Endothelial cell of umbilical vein (primary cell): Measurements from ENCODE around the gene GPR4. TPM values are rescaled to one million over a fixed set of nuclear protein-coding genes. Genes with fewer than 3 reads are reported as not detected.

Experiments
- BruUV-seq: library from RNA; stranded (reverse); fragments of 400-500 nt; replicated peaks from 2 replicates; lab custom pipeline; 2021; lab: Mats Ljungman, UMichigan
- CTCF ChIA-PET: fragments of 300-600, 350-600 bp; sonication (Branson Sonifier 250); formaldehyde crosslinking; loops from one replicate; lab custom pipeline; 2021; ENCODE audit warnings: antibody characterized with exemption, inconsistent platforms; lab: Charles Lee
- POLR2A ChIA-PET: fragments of 300-600, 350-600 bp; sonication (Branson Sonifier 250); formaldehyde crosslinking; loops from one replicate; lab custom pipeline; 2021; ENCODE audit warnings: antibody characterized with exemption, inconsistent platforms; lab: Charles Lee
- DNase-seq: peaks from one replicate; pipeline ENCODE4 v3.0.0-alpha.2; 2011; ENCODE audit warnings: low read depth, low spot score
- FAIRE-seq: peaks from 2 replicates; lab custom pipeline; 2011; peaks lifted over from hg19 to GRCh38; lab: Jason Lieb, UNC
- H2AFZ ChIP-seq: 2 replicates; pipeline ENCODE4 v1.6.0; 2012; ENCODE audit warnings: low read depth, low read length, control low read depth, inconsistent platforms
- H3K27ac ChIP-seq: 2 replicates; pipeline ENCODE4 v1.5.1; 2011; ENCODE audit warnings: low read depth, mild to moderate bottlenecking, control low read depth, low read length, moderate library complexity; ENCODE audit not compliant: insufficient read depth
- H3K27me3 ChIP-seq, 2 experiments: 2 replicates each; pipeline versions ENCODE4 v1.6.0 to v1.6.1; 2011; ENCODE audit warnings: low read length in 2 of 2, mixed read lengths in 1 of 2; ENCODE audit not compliant: control insufficient read depth in 2 of 2, insufficient read depth in 2 of 2
- H3K36me3 ChIP-seq, 2 experiments: 2 replicates in 1 of 2; 3 replicates in 1 of 2; pipeline ENCODE4 v1.5.1; 2011; ENCODE audit warnings: low read length in 2 of 2, mild to moderate bottlenecking in 1 of 2, moderate library complexity in 1 of 2; ENCODE audit not compliant: control insufficient read depth in 2 of 2, insufficient read depth in 2 of 2; ENCODE audit errors: extremely low read depth in 1 of 2
- H3K4me1 ChIP-seq: 3 replicates; pipeline ENCODE4 v1.5.1; 2011; ENCODE audit warnings: mild to moderate bottlenecking, low read length; ENCODE audit not compliant: control insufficient read depth, insufficient read depth; ENCODE audit errors: extremely low read depth
- H3K4me2 ChIP-seq: 2 replicates; pipeline ENCODE4 v1.6.1; 2011; ENCODE audit warnings: low read length, control low read depth, mixed read lengths; ENCODE audit not compliant: insufficient read depth
- H3K4me3 ChIP-seq, 3 experiments: fragments of 200-600 bp in 1 of 3; sonication (generic), shearing (Covaris generic) in 1 of 3; replicated peaks in 1 of 3; 2 replicates each; pipeline ENCODE4 v1.5.1; 2011 to 2016; ENCODE audit warnings: control low read depth in 3 of 3, low read length in 3 of 3, mild to moderate bottlenecking in 2 of 3, inconsistent platforms in 1 of 3, low read depth in 1 of 3, moderate library complexity in 1 of 3; ENCODE audit not compliant: insufficient read depth in 1 of 3
- H3K79me2 ChIP-seq: 2 replicates; pipeline ENCODE4 v1.6.0; 2012; ENCODE audit warnings: low read length, inconsistent platforms; ENCODE audit not compliant: control insufficient read depth, insufficient read depth
- H3K9ac ChIP-seq: replicated peaks from 2 replicates; pipeline ENCODE3; 2011; ENCODE audit warnings: low read length, control low read depth; ENCODE audit not compliant: insufficient read depth; ENCODE audit errors: extremely low read depth
- H3K9me1 ChIP-seq: replicated peaks from 3 replicates; pipeline ENCODE4 v1.6.0; 2011; ENCODE audit warnings: mild to moderate bottlenecking, low read length; ENCODE audit not compliant: control insufficient read depth, insufficient read depth; ENCODE audit errors: extremely low read depth
- H3K9me3 ChIP-seq: replicated peaks from 2 replicates; pipeline ENCODE4 v1.5.1; 2012; ENCODE audit warnings: low read length, inconsistent platforms; ENCODE audit not compliant: control insufficient read depth, insufficient read depth
- H4K20me1 ChIP-seq: replicated peaks from 2 replicates; pipeline ENCODE3; 2011; ENCODE audit warnings: mild to moderate bottlenecking, low read length; ENCODE audit not compliant: control insufficient read depth, insufficient read depth; ENCODE audit errors: extremely low read depth
- CTCF ChIP-seq, 2 donors: IDR thresholded peaks; 1 replicate in 1 of 2; 2 replicates in 1 of 2; pipeline ENCODE4 v1.5.1; 2011; ENCODE audit warnings: low read length in 2 of 2, mild to moderate bottlenecking in 2 of 2, moderate library complexity in 2 of 2, control low read depth in 1 of 2, inconsistent platforms in 1 of 2, low read depth in 1 of 2; ENCODE audit not compliant: insufficient read depth in 1 of 2; ENCODE audit errors: extremely low read depth in 1 of 2
- EZH2 ChIP-seq: IDR thresholded peaks from 2 replicates; pipeline ENCODE4 v1.6.1; 2012; ENCODE audit warnings: borderline replicate concordance, low read depth, mild to moderate bottlenecking, moderate library complexity, low read length, inconsistent platforms; ENCODE audit not compliant: severe bottlenecking
- FOS ChIP-seq: IDR thresholded peaks from 2 replicates; pipeline ENCODE4 v1.6.1; 2011; ENCODE audit warnings: mild to moderate bottlenecking, low read length, moderate library complexity, borderline replicate concordance; ENCODE audit not compliant: insufficient read depth
- GATA2 ChIP-seq: IDR thresholded peaks from 2 replicates; pipeline ENCODE4 v1.7.0; 2011; ENCODE audit warnings: low read depth, mild to moderate bottlenecking, moderate library complexity, mixed read lengths, low read length; ENCODE audit not compliant: insufficient read length, insufficient read depth
- JUN ChIP-seq: IDR thresholded peaks from 2 replicates; pipeline ENCODE4 v1.6.1; 2011; ENCODE audit warnings: borderline replicate concordance, low read depth; ENCODE audit not compliant: insufficient read length, insufficient read depth
- MAX ChIP-seq: IDR thresholded peaks from 2 replicates; pipeline ENCODE4 v1.6.1; 2011; ENCODE audit not compliant: insufficient read depth, insufficient read length
- MYC ChIP-seq: IDR thresholded peaks from one replicate; pipeline ENCODE4 v1.6.1; 2011; ENCODE audit warnings: mild to moderate bottlenecking, low read depth, low read length
- POLR2A ChIP-seq: IDR thresholded peaks from 2 replicates; pipeline ENCODE4 v1.6.1; 2012; ENCODE audit warnings: low read depth, mild to moderate bottlenecking, control low read depth, low read length
- POLR2AphosphoS5 ChIP-seq: IDR thresholded peaks from 2 replicates; pipeline ENCODE4 v1.6.1; 2012; ENCODE audit warnings: low read depth, mild to moderate bottlenecking, control low read depth, low read length, moderate library complexity; ENCODE audit not compliant: insufficient read depth
- dilution Hi-C: fragments of 300-500 bp; cut with MboI; formaldehyde crosslinking; loops from one replicate; pipeline ENCODE4 v1.15.0; 2019; ENCODE audit warnings: low sequenced_read_pairs; ENCODE audit not compliant: extremely low pct_ligation_motif_present
- intact Hi-C: fragments of 100-400 bp; cut with micrococcal nuclease; formaldehyde crosslinking; loops from one replicate; pipeline ENCODE4 v1.10.0; 2022
- polyA plus RNA-seq, 4 experiments: library from polyadenylated mRNA; depleted of rRNA in 3 of 4; stranded (reverse) in 3 of 4; unstranded in 1 of 4; fragments of >200 nt; gene quantifications; 2 replicates each; pipeline versions ENCODE4 v1.2.1 to v1.2.3, GENCODE V29; 2011 to 2012; ENCODE audit warnings: missing spikeins in 1 of 4
- total RNA-seq: library from RNA; stranded (reverse); gene quantifications from 2 replicates; pipeline ENCODE4 v1.2.3, GENCODE V29; 2021

The GPR4 gene
- total and polyA plus RNA-seq, 2 donors (not counting 3 experiments of a cell fraction or from before 2014, with no cell fraction given), result 17.9 to 26.7 TPM

DNA sequence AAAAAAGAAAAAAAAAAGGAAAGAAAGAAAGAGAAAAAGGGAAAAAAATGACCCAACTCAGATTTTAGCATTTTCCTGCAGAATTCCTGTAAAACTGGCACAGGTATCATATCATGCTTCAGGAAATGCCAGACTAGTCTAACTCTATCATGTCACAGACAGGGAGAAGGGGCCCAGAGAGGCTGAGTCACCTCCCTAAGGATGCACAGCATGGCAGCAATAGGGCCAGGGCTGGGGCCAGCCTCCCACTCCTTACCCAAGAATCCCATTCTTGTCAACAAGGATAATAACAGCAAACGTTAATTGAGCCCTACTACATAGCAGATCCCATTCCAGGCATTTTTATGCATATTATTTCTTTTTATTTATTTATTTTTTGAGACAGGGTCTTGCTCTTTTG is 8.5 kb downstream of the GPR4 start:
- DNase-seq, result no peak
- POLR2A ChIA-PET, result no interaction called here

More for the DNA sequence above, 8.5 kb downstream of the GPR4 start:
- Histone ChIP-seq H3K27ac (no peak overlapping the region), H4K20me1 (no peaks in the 10 kb centered on the region), H3K9ac (no peak overlapping the region), H3K36me3 (peaks cover 2 to 3% of the 10 kb centered on the region in 2 experiments), H3K27me3 (no peaks in the 10 kb centered on the region), H3K4me3 (no peak overlapping the region), H3K4me2 (no peak overlapping the region), H3K79me2 (peaks cover 55% of the 10 kb centered on the region), H3K9me3 (no peaks in the 10 kb centered on the region), H3K9me1 (no peaks in the 10 kb centered on the region), H2AFZ (no peak overlapping the region), H3K4me1 (peaks cover 42% of the 10 kb centered on the region)
- no peak for FAIRE-seq
- dilution Hi-C loops (no loop called here), intact Hi-C loops (loop anchor here (5.0 kb wide), 1 partner anchor 99 kb away; the partner anchor contains the start of genes QPCTL and SNRPD2)
- BruUV-seq, result no TSS peak
- no peak for TF ChIP-seq MYC
- no peak for TF ChIP-seq JUN
- no peak for TF ChIP-seq POLR2AphosphoS5
- no peak for TF ChIP-seq GATA2
- no peak for TF ChIP-seq CTCF (IDR thresholded peaks at IDR 0.05; ENCODE audit: extremely low read depth in 1 of 2, insufficient read depth in 1 of 2, low read depth in 1 of 2, low read length in 2 of 2)
- TF ChIP-seq FOS, result no peak
- no peak for TF ChIP-seq POLR2A
- TF ChIP-seq MAX, result no peak
- no peak for TF ChIP-seq EZH2
- CTCF ChIA-PET, result interaction anchor here (1.1 to 1.3 kb wide), 3 partner anchors 46 to 154 kb away, joined by 4 read pairs; partner anchors contain the start of gene EML2
